PFSK-1 (cell line): ENCODE results near the gene UNC80.

Experiments
- POLR2AphosphoS5 ChIP-seq: IDR thresholded peaks from 2 replicates; pipeline ENCODE4 v1.6.1; 2012; ENCODE audit warnings: low read depth, mild to moderate bottlenecking, control low read depth, low read length, moderate library complexity
- REST ChIP-seq, 2 experiments: IDR thresholded peaks; 2 replicates each; pipeline versions ENCODE4 v1.6.1 to v1.8.0; 2011 to 2012; ENCODE audit warnings: low read depth in 2 of 2, low read length in 2 of 2, control low read depth in 1 of 2, inconsistent platforms in 1 of 2, mild to moderate bottlenecking in 1 of 2, moderate library complexity in 1 of 2; ENCODE audit not compliant: insufficient read depth in 1 of 2

GRCh38 chr2:209817844-209818271, 46.2 kb downstream of the UNC80 start:
- TF ChIP-seq REST (IDR thresholded peaks at IDR 0.05; ENCODE audit: insufficient read depth in 1 of 2, low read depth in 2 of 2, low read length in 2 of 2) (no peak), POLR2AphosphoS5 (no peak)
